HG03175 (cell line): Measurements from ENCODE around the gene NCK1.
"Not testable (repeated sequence)": the region's sequence is repeated elsewhere in the genome, so short reads cannot be mapped to it uniquely, and the experiment has no call there.

Source experiments
- ATAC-seq: cut with Tn5 transposase; IDR thresholded peaks from one replicate; pipeline ENCODE4 v1.9.1; 2021; ENCODE audit warnings: mild to moderate bottlenecking, moderate library complexity; ENCODE audit not compliant: unreplicated experiment

Gene NCK1

GRCh38 chr3:136862617-136863322 lies 762 bp downstream of the NCK1 start:
- peak; percentile 15 for ATAC-seq

GRCh38 chr3:136869282-136869681 lies 7.3 kb downstream of the NCK1 start:
- ATAC-seq: no peak

GRCh38 chr3:136872258-136872657 lies 10.2 kb downstream of the NCK1 start:
- not testable (repeated sequence) for ATAC-seq

DNA sequence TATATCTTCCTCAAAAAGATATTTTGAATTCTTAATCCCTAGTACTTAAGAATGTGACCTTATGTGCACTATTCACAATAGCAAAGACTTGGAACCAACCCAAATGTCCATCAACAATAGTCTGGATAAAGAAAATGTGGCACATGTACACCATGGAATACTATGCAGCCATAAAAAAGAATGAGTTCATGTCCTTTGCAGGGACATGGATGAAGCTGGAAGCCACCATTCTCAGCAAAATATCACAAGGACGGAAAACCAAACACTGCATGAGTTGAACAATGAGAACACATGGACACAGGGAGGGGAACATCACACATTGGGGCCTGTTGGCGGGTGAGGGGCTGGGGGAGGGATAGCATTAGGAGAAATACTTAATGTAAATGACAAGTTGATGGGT lies 17.5 kb downstream of the NCK1 start:
- not testable (repeated sequence) for ATAC-seq

- no peak for ATAC-seq
Observed at GRCh38 chr3:136882571-136882970, 20.6 kb downstream of the NCK1 start.

DNA sequence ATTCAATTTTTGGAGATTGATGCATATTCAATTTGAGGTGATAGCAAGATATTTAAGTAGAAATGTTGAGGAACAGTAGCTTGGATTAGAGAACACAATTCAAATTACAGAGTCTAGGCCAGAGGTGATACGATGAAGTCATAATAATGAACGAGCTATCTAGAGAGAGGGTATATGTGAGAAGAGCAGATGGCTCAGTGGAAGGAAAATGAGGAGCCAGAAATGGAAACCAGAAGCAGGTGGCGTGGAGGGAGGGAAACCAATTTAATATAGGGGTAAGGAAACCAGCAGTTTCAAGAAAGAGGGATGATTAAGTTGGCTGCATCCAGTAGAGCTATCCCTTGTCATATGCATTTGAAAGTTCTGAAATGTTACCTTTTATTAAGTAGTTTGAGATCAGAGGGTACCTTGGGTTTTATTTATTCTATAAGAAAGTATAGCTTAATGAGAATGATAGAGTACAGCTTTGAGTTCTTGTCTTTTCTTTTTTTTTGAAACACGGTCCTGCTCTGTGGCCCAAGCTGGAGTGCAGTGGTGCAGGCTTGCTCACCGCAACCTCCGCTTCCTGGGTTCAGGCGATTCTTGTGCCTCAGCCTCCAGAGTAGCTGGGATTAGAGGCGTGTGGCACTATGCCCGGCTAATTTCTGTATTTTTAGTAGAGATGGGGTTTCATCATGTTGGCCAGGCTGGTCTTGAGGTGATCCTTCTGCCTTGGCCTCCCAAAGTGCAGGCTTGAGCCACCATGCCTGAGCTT lies 22.1 kb downstream of the NCK1 start:
- ATAC-seq: no peak

DNA sequence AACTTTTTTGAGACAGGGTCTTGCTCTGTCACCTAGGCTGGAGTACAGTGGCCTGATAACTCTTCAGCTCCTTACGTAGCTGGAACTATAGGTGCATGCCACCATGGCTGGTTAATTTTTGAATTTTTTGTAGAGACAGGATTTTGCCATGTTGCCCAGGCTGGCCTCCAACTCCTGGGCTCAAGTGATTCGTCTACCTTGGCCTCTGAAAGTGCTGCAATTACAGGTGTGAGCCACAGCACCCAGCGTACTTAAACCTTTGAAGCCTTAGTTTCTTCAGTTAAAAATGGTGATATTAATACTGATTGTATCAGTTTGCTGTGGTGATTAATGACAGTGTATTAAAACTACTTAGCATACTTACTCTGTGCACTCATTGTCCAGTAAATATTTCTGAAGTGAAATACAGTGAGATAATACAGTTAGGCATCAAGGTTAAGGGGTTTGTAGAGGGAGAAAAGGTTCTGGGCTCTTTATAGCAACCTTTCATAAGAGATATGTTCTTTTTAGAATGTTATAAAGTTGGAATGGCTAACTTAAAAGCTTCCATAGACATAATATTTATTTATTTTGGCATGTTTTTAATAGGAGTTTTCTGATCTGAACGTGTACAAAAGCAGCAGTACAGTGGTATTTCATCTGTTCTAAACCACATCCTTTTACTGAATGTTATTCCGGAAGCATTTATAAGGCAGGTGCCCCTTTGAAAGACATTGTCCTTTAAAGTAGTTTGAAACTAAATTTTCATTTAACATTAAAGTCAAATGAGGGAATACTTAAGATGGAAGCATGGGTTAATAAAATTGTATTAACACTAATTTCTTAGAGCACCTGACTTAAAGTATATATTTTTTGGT lies 23.6 kb downstream of the NCK1 start:
- no peak for ATAC-seq

DNA sequence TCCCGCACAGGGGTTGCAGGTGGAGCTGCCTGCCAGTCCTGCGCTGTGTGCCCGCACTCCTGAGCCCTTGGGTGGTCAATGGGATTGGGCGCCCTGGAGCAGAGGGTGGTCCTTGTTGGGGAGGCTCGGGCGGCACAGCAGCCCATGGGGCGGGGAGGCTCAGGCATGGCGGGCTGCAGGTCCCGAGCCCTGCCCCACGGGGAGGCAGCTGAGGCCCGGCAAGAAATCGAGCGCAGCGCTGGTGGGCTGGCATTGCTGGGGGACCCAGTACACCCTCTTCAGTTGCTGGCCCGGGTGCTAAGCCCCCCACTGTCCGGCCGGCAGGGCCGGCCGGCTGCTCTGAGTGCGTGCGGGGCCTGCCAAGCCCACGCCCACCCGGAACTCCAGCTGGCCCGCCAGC lies 27.9 kb downstream of the NCK1 start:
- no peak for ATAC-seq

- no peak for ATAC-seq
Observed at GRCh38 chr3:136891934-136892855, 30.2 kb downstream of the NCK1 start.

- no peak for ATAC-seq
Observed at GRCh38 chr3:136893848-136894443, 31.9 kb downstream of the NCK1 start.

- not testable (repeated sequence) for ATAC-seq
Observed at GRCh38 chr3:136897171-136897570, 35.2 kb downstream of the NCK1 start.

DNA sequence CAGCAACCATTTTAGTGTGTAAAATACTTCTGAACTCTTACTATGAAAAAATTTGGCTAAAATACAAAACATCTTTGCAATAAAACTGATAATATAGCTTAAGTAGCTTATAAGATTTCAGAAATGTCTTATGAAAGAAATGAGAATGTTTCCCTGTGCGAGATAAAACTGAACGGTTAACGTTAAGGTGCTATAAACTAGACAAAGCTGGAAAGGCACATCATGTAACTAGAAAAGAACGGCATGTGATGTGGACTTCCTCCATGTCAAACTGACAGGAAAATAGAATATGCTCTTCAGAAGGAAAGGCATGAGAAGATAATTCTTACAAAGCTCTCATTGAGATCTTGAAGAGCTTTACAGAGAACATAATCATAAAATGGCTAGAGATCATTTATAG lies 36.5 kb downstream of the NCK1 start:
- ATAC-seq: no peak

DNA sequence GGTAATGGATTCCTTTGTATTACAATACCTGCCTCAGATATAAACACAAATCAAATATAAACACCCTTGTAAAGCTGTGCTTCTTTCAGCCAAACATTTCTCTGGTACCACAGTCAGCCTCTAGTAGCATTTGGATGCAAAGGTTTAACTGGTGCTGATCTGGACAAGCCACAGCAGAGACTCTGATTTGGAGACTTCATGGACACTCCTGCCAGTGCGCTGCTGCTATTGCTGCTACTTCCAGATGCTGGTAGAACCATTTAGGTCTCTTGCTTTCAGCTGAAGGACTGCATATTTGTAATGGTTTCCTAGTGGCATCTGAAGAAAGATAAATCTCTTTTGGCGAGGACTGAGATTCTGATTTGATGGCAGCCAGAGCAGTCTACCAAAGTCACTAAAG lies 36.9 kb downstream of the NCK1 start:
- no peak for ATAC-seq

- ATAC-seq: no peak
Observed at GRCh38 chr3:136899622-136900158, 37.7 kb downstream of the NCK1 start.

DNA sequence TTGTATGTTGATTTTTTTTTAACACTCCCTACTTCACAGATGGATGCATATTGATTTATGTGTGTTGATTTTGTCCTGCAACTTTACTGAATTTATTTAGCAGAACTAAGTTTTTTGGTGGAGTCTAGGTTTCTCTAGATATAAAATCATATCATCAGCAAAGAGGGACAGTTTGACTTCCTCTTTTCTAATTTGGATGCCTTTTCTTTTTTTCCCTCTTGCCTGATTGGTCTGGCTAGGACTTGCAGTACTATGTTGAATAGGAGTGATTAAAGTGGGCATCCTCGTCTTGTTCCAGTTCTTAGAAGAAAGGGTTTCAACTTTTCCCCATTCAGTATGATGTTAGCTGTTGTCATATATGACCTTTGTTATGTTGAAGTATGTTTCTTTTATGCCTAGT lies 38.7 kb downstream of the NCK1 start:
- ATAC-seq: not testable (repeated sequence)

GRCh38 chr3:136901391-136901790 lies 39.4 kb downstream of the NCK1 start:
- ATAC-seq: no peak

DNA sequence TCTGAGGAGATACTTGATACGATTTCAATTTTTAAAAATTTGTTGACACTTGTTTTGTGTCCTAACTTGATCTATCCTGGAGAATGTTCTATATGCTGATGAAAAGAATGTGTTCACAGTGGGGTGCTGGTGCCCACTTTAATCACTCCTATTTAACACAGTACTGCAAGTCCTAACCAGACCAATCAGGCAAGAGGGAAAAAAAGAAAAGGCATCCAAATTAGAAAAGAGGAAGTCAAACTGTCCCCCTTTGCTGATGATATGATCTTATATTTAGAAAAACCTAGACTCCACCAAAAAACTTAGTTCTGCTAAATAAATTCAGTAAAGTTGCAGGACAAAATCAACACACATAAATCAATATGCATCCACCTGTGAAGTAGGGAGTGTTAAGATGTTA lies 40.5 kb downstream of the NCK1 start:
- ATAC-seq: not testable (repeated sequence)

DNA sequence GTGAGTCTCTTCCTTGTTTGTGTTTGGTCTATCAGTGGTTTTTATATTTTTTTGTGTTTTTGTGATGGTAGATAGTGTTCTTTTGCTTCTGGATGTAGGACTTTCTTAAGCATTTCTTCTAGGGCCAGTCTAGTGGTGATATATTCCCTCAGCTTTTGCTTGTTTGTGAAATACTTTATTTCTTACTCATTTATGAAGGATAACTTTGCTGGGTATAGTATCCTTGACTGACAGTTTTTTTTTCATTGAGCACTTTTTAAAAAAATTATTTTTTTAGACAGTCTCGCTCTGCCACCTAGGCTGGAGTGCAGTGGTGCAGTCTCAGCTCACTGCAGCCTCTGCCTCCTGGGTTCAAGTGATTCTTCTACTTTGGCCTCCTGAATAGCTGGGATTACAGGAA lies 41.9 kb downstream of the NCK1 start:
- no peak for ATAC-seq

- ATAC-seq: no peak
Observed at GRCh38 chr3:136904746-136905145, 42.7 kb downstream of the NCK1 start.

DNA sequence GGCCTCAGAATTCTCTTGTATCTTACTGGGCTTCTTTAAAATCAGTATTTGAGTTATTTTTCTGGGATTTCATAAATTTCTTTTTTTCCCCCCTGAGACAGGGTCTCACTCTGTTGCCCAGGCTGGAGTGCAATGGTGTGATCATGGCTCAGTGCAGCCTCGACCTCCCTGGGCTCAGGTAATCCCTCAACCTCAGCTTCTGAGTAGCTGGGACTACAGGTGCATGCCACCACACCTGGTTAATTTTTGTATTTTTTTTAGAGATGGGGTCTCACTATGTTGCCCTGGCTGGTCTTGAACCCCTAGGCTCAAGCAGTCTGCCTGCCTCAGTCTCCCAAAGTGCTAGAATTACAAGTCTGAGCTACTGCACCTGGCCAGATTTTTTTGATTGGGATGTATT lies 43.5 kb downstream of the NCK1 start:
- no peak for ATAC-seq
